ENCODE results near the gene CASQ2.

The CASQ2 gene

GRCh38 chr1:115727706-115728249 lies 40.7 kb downstream of the CASQ2 start:
- peak; percentile 72 for DNase-seq (ENCODE audit: low read depth)

GRCh38 chr1:115726570-115726969 lies 41.9 kb downstream of the CASQ2 start:
- DNase-seq (ENCODE audit: low read depth) = no peak

- no peak for DNase-seq (ENCODE audit: low read depth)
Observed at GRCh38 chr1:115726161-115726560, 42.4 kb downstream of the CASQ2 start.

- no peak for DNase-seq (ENCODE audit: low read depth)
Observed at GRCh38 chr1:115725600-115725999, 42.9 kb downstream of the CASQ2 start.

GRCh38 chr1:115723756-115724155 lies 44.8 kb downstream of the CASQ2 start:
- DNase-seq (ENCODE audit: low read depth) = no peak

GRCh38 chr1:115722221-115722620 lies 46.3 kb downstream of the CASQ2 start:
- no peak for DNase-seq (ENCODE audit: low read depth)

GRCh38 chr1:115719285-115719684 lies 49.2 kb downstream of the CASQ2 start:
- DNase-seq (ENCODE audit: low read depth) = no peak

- peak; percentile 4 for DNase-seq (ENCODE audit: low read depth)
Observed at GRCh38 chr1:115718011-115718754, 50.3 kb downstream of the CASQ2 start.

- peak; percentile 14 for DNase-seq (ENCODE audit: low read depth)
Observed at GRCh38 chr1:115717541-115717940, 51.0 kb downstream of the CASQ2 start.

- no peak for DNase-seq (ENCODE audit: low read depth)
Observed at GRCh38 chr1:115714572-115715141, 53.9 kb downstream of the CASQ2 start.

- no peak for DNase-seq (ENCODE audit: low read depth)
Observed at GRCh38 chr1:115713906-115714305, 54.6 kb downstream of the CASQ2 start.

GRCh38 chr1:115712911-115713609 lies 55.5 kb downstream of the CASQ2 start:
- DNase-seq (ENCODE audit: low read depth) = no peak

- DNase-seq (ENCODE audit: low read depth) = peak; percentile 13
Observed at GRCh38 chr1:115710859-115711624, 57.5 kb downstream of the CASQ2 start.

GRCh38 chr1:115706587-115707425 lies 61.7 kb downstream of the CASQ2 start:
- DNase-seq (ENCODE audit: low read depth) = peak; percentile 53

- no peak for DNase-seq (ENCODE audit: low read depth)
Observed at GRCh38 chr1:115705963-115706362, 62.6 kb downstream of the CASQ2 start.

- peak; percentile 32 for DNase-seq (ENCODE audit: low read depth)
Observed at GRCh38 chr1:115705085-115705951, 63.2 kb downstream of the CASQ2 start.

- DNase-seq (ENCODE audit: low read depth) = no peak
Observed at GRCh38 chr1:115702959-115703358, 65.6 kb downstream of the CASQ2 start.

- no peak for DNase-seq (ENCODE audit: low read depth)
Observed at GRCh38 chr1:115701090-115701489, 67.4 kb downstream of the CASQ2 start.

- no peak for DNase-seq (ENCODE audit: low read depth)
Observed at GRCh38 chr1:115697619-115698018, 70.9 kb downstream of the CASQ2 start.

- no peak for DNase-seq (ENCODE audit: low read depth)
Observed at GRCh38 chr1:115694805-115695204, 73.7 kb downstream of the CASQ2 start.

Measured in EH (cell line).